Neural cell (in vitro differentiated cells): ENCODE measurements around the gene CSK.

Experiments
- EP300 ChIP-seq: fragments of 450-650 bp; conservative IDR thresholded peaks from 2 replicates; pipeline ENCODE4 v1.6.1; 2014; ENCODE audit warnings: antibody characterized with exemption, mild to moderate bottlenecking, moderate library complexity; ENCODE audit not compliant: poor library complexity, severe bottlenecking
- EZH2 ChIP-seq: fragments of 200-600, 300-800 bp; shearing (Covaris generic), sonication (generic); IDR thresholded peaks from 2 replicates; pipeline ENCODE4 v1.6.1; 2014; ENCODE audit warnings: antibody characterized with exemption, low read length, borderline replicate concordance, mild to moderate bottlenecking; ENCODE audit not compliant: insufficient read depth, poor library complexity, severe bottlenecking
- MXI1 ChIP-seq: fragments of 450-650 bp; conservative IDR thresholded peaks from 2 replicates; pipeline ENCODE4 v1.6.1; 2014; ENCODE audit warnings: antibody characterized with exemption, mild to moderate bottlenecking; ENCODE audit not compliant: poor library complexity, severe bottlenecking
- POLR2AphosphoS5 ChIP-seq: IDR thresholded peaks from 2 replicates; pipeline ENCODE4 v1.6.1; 2012
- RAD21 ChIP-seq: fragments of 450-650 bp; conservative IDR thresholded peaks from 2 replicates; pipeline ENCODE4 v1.6.1; 2014; ENCODE audit warnings: antibody characterized with exemption, mild to moderate bottlenecking, moderate library complexity
- TAF1 ChIP-seq: IDR thresholded peaks from 2 replicates; pipeline ENCODE4 v1.6.1; 2012; ENCODE audit warnings: low read depth
- TF ChIP-seq, protein P1 (sequence below): fragments of 450-650 bp; IDR thresholded peaks from 2 replicates; pipeline ENCODE4 v1.5.1; 2014; ENCODE audit warnings: antibody characterized with exemption, mild to moderate bottlenecking, moderate library complexity; ENCODE audit not compliant: poor library complexity, severe bottlenecking
- TF ChIP-seq, protein P2 (sequence below): IDR thresholded peaks from 2 replicates; pipeline ENCODE4 v1.6.1; 2012; ENCODE audit warnings: borderline replicate concordance

DNA sequence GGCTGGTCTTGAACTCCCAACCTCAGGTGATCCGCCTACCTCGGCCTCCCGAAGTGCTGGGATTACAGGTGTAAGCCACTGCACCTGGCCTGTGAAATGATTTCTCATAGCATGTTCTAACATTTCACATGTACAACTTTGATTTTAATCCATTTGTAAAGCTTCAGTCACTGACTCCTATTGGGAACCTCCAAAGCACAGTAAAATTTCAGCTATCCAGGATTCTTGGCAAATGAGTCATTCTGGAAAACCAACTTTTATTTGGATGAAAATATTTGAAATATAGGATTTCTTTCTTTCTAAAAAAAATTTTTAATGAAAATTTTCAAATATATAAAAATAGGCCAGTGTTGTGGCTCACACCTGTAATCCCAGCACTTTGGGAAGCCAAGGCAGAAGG, 28.1 kb downstream of the CSK start:
- no peak for TF ChIP-seq TAF1
- no peak for TF ChIP-seq MXI1
- no peak for TF ChIP-seq POLR2AphosphoS5
- TF ChIP-seq, protein P1, sequence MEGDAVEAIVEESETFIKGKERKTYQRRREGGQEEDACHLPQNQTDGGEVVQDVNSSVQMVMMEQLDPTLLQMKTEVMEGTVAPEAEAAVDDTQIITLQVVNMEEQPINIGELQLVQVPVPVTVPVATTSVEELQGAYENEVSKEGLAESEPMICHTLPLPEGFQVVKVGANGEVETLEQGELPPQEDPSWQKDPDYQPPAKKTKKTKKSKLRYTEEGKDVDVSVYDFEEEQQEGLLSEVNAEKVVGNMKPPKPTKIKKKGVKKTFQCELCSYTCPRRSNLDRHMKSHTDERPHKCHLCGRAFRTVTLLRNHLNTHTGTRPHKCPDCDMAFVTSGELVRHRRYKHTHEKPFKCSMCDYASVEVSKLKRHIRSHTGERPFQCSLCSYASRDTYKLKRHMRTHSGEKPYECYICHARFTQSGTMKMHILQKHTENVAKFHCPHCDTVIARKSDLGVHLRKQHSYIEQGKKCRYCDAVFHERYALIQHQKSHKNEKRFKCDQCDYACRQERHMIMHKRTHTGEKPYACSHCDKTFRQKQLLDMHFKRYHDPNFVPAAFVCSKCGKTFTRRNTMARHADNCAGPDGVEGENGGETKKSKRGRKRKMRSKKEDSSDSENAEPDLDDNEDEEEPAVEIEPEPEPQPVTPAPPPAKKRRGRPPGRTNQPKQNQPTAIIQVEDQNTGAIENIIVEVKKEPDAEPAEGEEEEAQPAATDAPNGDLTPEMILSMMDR = no peak
- no peak for TF ChIP-seq EP300
- no peak for TF ChIP-seq RAD21
- TF ChIP-seq, protein P2, sequence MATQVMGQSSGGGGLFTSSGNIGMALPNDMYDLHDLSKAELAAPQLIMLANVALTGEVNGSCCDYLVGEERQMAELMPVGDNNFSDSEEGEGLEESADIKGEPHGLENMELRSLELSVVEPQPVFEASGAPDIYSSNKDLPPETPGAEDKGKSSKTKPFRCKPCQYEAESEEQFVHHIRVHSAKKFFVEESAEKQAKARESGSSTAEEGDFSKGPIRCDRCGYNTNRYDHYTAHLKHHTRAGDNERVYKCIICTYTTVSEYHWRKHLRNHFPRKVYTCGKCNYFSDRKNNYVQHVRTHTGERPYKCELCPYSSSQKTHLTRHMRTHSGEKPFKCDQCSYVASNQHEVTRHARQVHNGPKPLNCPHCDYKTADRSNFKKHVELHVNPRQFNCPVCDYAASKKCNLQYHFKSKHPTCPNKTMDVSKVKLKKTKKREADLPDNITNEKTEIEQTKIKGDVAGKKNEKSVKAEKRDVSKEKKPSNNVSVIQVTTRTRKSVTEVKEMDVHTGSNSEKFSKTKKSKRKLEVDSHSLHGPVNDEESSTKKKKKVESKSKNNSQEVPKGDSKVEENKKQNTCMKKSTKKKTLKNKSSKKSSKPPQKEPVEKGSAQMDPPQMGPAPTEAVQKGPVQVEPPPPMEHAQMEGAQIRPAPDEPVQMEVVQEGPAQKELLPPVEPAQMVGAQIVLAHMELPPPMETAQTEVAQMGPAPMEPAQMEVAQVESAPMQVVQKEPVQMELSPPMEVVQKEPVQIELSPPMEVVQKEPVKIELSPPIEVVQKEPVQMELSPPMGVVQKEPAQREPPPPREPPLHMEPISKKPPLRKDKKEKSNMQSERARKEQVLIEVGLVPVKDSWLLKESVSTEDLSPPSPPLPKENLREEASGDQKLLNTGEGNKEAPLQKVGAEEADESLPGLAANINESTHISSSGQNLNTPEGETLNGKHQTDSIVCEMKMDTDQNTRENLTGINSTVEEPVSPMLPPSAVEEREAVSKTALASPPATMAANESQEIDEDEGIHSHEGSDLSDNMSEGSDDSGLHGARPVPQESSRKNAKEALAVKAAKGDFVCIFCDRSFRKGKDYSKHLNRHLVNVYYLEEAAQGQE = no peak
- TF ChIP-seq EZH2 = no peak
